Sigmoid colon (tissue), 7 donors: Measurements from ENCODE around the gene OR52L1. TPM values are rescaled to one million over a fixed set of nuclear protein-coding genes. Genes with fewer than 3 reads are reported as not detected.
"Not testable (repeated sequence)": the region's sequence is repeated elsewhere in the genome, so short reads cannot be mapped to it uniquely, and the experiment has no call there.

Experiments used
- DNase-seq: peaks from one replicate; pipeline ENCODE4 v3.0.0-alpha.2; 2019
- H3K27ac ChIP-seq, 4 donors: fragments of 200-600 bp; sonication (generic); one replicate each; pipeline ENCODE4 v1.5.1; 2016 to 2019; ENCODE audit warnings: mild to moderate bottlenecking in 1 of 4
- H3K27me3 ChIP-seq, 3 donors: fragments of 200-600 bp; sonication (generic); one replicate each; pipeline ENCODE4 v1.5.1; 2019; ENCODE audit warnings: mild to moderate bottlenecking in 1 of 3
- H3K36me3 ChIP-seq, 4 donors: fragments of 200-600 bp; sonication (generic); one replicate each; pipeline ENCODE4 v1.5.1; 2016 to 2019
- H3K4me1 ChIP-seq, 4 donors: fragments of 200-600 bp; sonication (generic); one replicate each; pipeline ENCODE4 v1.5.1; 2017 to 2019
- H3K4me3 ChIP-seq, 4 donors: fragments of 200-600 bp; sonication (generic); one replicate each; pipeline ENCODE4 v1.5.1; 2017 to 2019; ENCODE audit warnings: mild to moderate bottlenecking in 2 of 4, moderate library complexity in 1 of 4
- H3K9me3 ChIP-seq, 4 donors: fragments of 200-600 bp in 3 of 4; sonication (generic) in 3 of 4; one replicate each; pipeline versions ENCODE4 v1.5.1 to v1.6.1; 2013 to 2019
- CTCF ChIP-seq, 4 experiments: fragments of 450-650 bp in 3 of 4; fragments of 200-600 bp in 1 of 4; IDR thresholded peaks; one replicate each; pipeline ENCODE4 v1.5.1; 2016 to 2019; ENCODE audit warnings: antibody characterized with exemption in 4 of 4, mild to moderate bottlenecking in 3 of 4, moderate library complexity in 2 of 4
- EP300 ChIP-seq, 4 donors: sonication (generic); formaldehyde crosslinking; IDR thresholded peaks; one replicate each; pipeline ENCODE4 v1.6.1; 2017; ENCODE audit warnings: antibody characterized with exemption in 4 of 4
- POLR2A ChIP-seq, 2 donors: fragments of 450-650 bp; IDR thresholded peaks; one replicate each; pipeline ENCODE4 v1.6.1; 2016; ENCODE audit warnings: antibody characterized with exemption in 2 of 2, mild to moderate bottlenecking in 2 of 2, moderate library complexity in 2 of 2
- POLR2AphosphoS5 ChIP-seq, 4 donors: sonication (generic); formaldehyde crosslinking; IDR thresholded peaks; one replicate each; pipeline ENCODE4 v1.6.1; 2017; ENCODE audit warnings: antibody characterized with exemption in 4 of 4
- WGBS, 2 donors: extraction: QIAGEN DNeasy Blood & Tissue Kit; methylation state at CpG; one replicate each; pipeline ENCODE4 v1.1.7; 2013; 5-methylcytosine and 5-hydroxymethylcytosine counted together
- intact Hi-C: fragments of 100-400 bp; cut with DNase I; formaldehyde crosslinking; loops from one replicate; pipeline ENCODE4 v1.15.1; 2023
- polyA plus RNA-seq, 3 donors: library from polyadenylated mRNA; stranded (reverse); fragments of 200-250 nt; gene quantifications; one replicate each; pipeline ENCODE4 v1.2.3, GENCODE V29; 2013
- total RNA-seq, 4 donors: library from RNA; depleted of rRNA; stranded (reverse); fragments of >200 nt; gene quantifications; one replicate each; pipeline ENCODE4 v1.1.0, GENCODE V29; 2016
- donor health status: healthy with polysubstance abuse.
- donor health status: Bipolar disorder and iron deficiency.
- donor health status: healthy.

OR52L1 gene
- total and polyA plus RNA-seq, 7 donors = not detected

DNA sequence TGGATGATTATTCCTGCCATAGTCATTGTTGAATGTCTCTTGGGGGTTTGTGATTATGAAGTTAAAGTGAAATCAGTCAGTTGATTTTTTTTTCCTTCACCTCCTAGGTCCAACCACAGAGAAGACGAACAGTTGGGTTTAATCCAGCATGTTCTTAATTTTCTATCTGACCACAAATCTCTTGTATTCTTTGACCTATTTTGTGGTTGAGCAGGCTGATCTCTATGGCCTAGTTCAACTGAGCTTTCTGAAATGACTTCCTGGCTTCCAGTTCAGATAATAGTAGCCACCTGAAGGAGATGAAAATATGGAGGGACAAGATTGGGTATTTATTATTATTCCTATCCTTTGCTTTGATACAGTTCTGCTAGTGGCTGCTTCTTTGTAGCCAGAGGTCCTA is 13.3 kb downstream of the OR52L1 start:
- no peak for DNase-seq
- intact Hi-C loops = no loop called here
- Histone ChIP-seq H3K27ac (no peak overlapping the region), H3K4me1 (no peaks in the 10 kb centered on the region), H3K27me3 (no peaks in the 10 kb centered on the region), H3K4me3 (no peak overlapping the region), H3K36me3 (no peaks in the 10 kb centered on the region), H3K9me3 (peaks cover 0 to under 1% (median 0%) of the 10 kb centered on the region in 4 donors)
- no peak for TF ChIP-seq POLR2AphosphoS5 (IDR thresholded peaks at IDR 0.05)
- no peak for TF ChIP-seq CTCF (IDR thresholded peaks at IDR 0.05)
- no peak for TF ChIP-seq EP300 (IDR thresholded peaks at IDR 0.05)
- no peak for TF ChIP-seq POLR2A (IDR thresholded peaks at IDR 0.05)
- WGBS, 2 donors = 42 to 82% methylated on average over 1 of the region's 1 CpG

DNA sequence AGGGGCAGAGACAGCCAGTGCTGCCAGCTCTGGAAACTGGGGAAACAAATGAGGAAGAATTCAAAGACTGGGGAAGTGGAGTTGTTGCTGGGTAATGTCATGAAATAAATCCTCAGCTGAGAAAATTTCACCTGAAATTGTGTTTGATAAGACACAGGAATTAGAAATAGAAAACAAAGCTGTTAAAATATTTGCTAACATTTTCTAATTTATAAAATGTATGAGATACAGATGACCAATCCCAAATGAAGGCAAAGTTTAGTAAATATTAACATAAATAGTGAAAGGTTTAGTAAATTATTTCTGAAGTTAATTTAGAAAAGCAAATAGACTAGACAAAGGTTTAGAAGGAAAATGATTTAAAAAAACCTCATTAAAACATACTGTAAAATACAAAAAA is 18.4 kb downstream of the OR52L1 start, which contains the start of gene OR56A5:
OR56A5 (minus strand) TSS at position 101 of the 400 bp plus-strand sequence; CDS start at position 101, 0 bp downstream.
- Histone ChIP-seq H3K9me3 (no peaks in the 10 kb centered on the region), H3K27ac (no peak within 1 kb of the TSS), H3K4me1 (no peaks in the 10 kb centered on the region), H3K27me3 (no peaks in the 10 kb centered on the region), H3K4me3 (no peak within 1 kb of the TSS), H3K36me3 (no peaks in the 10 kb centered on the region)
- DNase-seq = no peak
- intact Hi-C loops = no loop called here
- TF ChIP-seq EP300 (IDR thresholded peaks at IDR 0.05) (no peak), POLR2A (IDR thresholded peaks at IDR 0.05) (no peak), POLR2AphosphoS5 (IDR thresholded peaks at IDR 0.05) (no peak), CTCF (IDR thresholded peaks at IDR 0.05) (no peak)

DNA sequence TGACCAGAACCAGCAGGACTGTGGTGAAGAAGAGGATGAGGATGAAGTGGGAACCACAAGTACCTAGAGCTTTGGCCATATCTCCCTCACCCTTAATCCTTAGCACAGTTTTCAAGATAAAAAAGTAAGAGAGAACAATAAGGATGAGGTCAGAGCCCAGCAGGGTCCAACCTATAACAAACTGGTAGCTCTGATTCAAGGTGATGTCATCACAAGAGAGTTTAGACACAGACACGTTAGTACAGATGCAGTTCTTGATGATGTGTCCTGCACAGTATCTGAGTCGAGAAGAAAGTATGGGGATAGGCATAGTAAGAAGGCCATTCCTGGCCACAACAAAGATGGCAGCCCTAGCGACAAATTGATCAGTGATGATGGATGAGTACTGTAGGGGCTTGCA is 19.1 kb downstream of the OR52L1 start:
- TF ChIP-seq POLR2A (IDR thresholded peaks at IDR 0.05) (no peak), EP300 (IDR thresholded peaks at IDR 0.05) (no peak), POLR2AphosphoS5 (IDR thresholded peaks at IDR 0.05) (no peak), CTCF (IDR thresholded peaks at IDR 0.05) (no peak)
- intact Hi-C loops = no loop called here
- H3K27me3 ChIP-seq = no peaks in the 10 kb centered on the region
- H3K4me3 ChIP-seq = no peak overlapping the region
- H3K9me3 ChIP-seq = no peaks in the 10 kb centered on the region
- no peak for DNase-seq
- 64 to 83% methylated on average over 3 of the region's 3 CpGs for WGBS, 2 donors
- H3K27ac ChIP-seq = no peak overlapping the region
- no peaks in the 10 kb centered on the region for H3K36me3 ChIP-seq
- H3K4me1 ChIP-seq = no peaks in the 10 kb centered on the region

DNA sequence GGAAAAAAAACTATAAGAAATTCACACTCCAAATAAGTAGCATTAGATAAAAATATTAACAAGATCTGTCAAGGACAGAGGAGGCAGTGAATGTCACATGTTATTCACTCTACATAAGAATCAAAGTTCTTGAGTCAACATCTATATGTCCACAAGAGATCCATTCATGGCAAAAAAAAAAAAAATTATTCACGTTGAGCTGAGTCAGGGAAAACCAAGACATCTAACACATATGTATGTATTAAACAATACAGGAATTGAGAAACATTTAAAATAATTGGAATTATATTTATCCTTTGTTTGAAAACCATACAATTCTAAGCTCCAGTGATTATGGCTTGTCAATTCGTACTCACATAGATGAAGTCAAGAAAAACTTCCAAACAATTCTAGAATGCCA is 19.8 kb downstream of the OR52L1 start:
- TF ChIP-seq CTCF (IDR thresholded peaks at IDR 0.05) = no peak
- TF ChIP-seq POLR2AphosphoS5 (IDR thresholded peaks at IDR 0.05) = no peak
- no peak for TF ChIP-seq EP300 (IDR thresholded peaks at IDR 0.05)
- TF ChIP-seq POLR2A (IDR thresholded peaks at IDR 0.05) = no peak

GRCh38 chr11:5960704-5961320 is 26.0 kb downstream of the OR52L1 start:
- WGBS, 2 donors = 92 to 93% methylated on average over 40 of the region's 40 CpGs
- intact Hi-C loops, H3K9me3 ChIP-seq, H3K36me3 ChIP-seq, DNase-seq, H3K27ac ChIP-seq, H3K27me3 ChIP-seq, H3K4me3 ChIP-seq, H3K4me1 ChIP-seq: not testable (repeated sequence)

More for the DNA sequence above, 19.8 kb downstream of the OR52L1 start:
- intact Hi-C loops = no loop called here
- H3K9me3 ChIP-seq = no peaks in the 10 kb centered on the region
- no peaks in the 10 kb centered on the region for H3K27me3 ChIP-seq
- no peak for DNase-seq
- no peaks in the 10 kb centered on the region for H3K36me3 ChIP-seq
- no peak overlapping the region for H3K4me3 ChIP-seq
- 69 to 75% methylated on average over 2 of the region's 2 CpGs for WGBS, 2 donors
- no peak overlapping the region for H3K27ac ChIP-seq
- no peaks in the 10 kb centered on the region for H3K4me1 ChIP-seq
